Measurements from ENCODE around the gene SGPP1.
"Not testable (repeated sequence)": the region's sequence is repeated elsewhere in the genome, so short reads cannot be mapped to it uniquely, and the experiment has no call there.

SGPP1 gene

DNA sequence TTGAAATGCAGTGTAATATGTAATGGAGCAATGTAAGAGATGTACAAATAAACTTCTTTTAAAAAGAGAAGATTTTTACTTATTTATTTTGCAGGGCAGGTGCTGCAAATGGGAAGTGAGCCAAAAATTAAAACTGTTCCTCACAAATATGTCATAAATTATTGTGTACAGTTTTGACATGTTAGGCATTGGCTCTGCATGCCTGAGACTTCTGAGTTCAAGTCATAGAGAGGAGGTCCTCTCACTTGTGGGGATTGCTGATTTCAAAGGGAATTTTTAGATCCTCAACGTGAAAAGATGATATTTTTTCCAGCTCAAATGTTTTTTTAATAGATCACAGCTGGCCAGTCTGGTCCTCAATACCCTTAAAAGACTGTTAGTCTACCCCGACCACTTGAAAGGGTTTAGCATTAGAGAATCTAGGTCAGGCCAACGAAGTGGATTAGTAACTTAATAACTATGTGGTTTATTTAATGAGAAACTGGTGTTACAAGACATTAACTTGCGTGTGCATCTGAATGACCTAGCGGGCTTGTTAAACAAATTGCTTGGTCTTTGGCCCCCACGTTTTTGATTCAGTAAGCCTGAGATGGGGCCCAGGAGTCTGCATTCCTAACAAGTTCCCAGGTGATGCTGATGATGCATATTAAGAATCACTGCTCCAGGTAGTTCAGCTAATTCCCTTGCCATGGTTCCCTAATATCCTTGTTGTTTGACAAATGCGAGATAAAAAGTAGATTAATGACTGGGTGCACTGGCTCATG, 55.3 kb downstream of the SGPP1 start:
- DNase-seq: no peak

DNA sequence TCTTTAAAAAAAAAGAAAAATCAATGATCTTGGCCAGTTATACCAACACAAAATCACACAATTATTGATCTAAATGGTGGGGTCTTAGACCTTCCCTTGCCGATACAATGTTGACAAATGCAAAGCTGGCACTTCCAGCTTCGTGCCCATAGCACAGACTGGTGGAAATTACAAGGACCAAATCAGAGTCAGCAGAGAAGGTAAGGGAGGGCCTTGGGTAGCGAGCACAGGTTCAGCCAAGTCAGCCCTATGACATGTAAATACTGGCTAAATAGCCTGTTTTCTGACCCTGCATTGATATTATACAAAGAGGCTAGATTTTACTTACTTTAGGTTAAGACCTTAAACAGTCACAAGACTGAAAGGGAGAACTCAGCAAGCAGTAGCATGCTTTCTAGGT, 55.9 kb downstream of the SGPP1 start:
- no peak for DNase-seq

DNA sequence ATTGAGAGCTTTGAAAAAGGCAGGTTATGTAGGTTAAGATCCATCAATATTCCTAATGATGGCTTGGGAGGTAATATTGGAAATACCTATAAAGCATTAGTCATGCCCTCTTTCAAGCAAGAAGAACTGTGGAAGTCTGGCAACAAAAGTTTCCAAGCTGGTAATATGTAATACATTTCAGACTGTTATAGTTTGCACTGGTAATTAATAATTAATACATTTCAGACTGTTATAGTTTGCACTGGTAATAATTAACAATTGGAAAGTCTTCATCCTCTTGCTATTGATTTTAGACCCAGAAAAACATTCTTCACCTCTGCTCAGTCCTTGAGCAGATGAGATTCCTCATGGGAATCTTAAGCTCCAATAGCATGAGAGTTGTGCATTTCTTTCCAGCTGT, 57.2 kb downstream of the SGPP1 start:
- DNase-seq: no peak

DNA sequence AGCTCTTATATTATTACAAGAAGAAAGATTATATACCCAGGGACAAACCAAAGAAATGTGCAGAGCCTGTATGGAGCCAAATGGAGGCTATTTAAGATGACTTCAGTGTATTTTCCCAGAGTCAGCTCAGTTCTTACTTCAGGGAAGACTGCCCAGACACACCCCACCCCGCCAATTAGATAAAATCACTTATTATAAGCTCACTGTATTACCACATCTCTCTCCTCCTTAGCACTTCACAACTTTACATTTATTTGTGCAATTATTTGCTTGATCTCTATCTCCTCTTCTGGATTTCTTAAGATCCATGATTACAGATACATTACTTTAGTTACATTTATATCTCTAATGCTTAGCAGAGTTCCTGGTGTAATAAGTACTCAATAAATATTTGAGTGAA, 61.5 kb downstream of the SGPP1 start:
- DNase-seq: no peak

GRCh38 chr14:63663428-63664341, 64.2 kb downstream of the SGPP1 start:
- no peak for DNase-seq

- no peak for DNase-seq
Measured at GRCh38 chr14:63662776-63663175, 65.1 kb downstream of the SGPP1 start.

DNA sequence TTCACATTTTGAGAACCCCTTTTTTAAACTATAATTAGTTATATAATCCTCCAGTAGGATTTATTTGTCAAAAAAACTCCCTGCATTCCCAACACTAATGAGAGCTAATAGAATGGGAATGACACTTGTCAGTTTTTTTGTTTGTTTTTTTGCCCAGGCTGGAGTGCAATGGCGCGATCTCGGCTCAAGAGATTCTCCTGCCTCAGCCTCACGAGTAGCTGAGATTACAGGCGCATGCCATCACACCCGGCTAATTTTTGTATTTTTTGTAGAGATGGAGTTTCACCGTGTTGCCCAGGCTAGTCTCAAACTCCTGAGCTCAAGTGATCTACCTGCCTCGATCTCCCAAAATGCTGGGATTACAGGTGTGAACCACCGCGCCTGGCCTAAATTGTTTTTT, 66.0 kb downstream of the SGPP1 start:
- DNase-seq: not testable (repeated sequence)

DNA sequence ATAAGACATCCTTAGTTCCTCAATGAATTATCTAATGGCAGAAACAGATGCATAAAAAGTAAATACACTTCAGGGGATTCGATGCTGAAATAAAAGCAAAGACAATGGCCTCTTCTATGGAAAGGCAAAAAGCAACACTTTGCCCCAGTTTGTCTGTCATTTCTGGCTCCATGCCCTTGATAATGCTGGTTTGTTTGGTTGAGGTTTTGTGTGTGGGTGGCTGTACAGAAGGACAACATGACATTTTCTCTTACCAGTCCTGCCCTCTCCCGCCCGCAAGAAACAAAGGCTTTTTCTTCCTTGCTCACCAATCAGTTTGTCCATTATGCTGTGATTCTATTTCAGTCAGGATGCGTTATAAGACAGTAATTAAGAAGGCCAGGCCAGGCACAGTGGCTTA, 68.1 kb downstream of the SGPP1 start:
- DNase-seq: no peak

- no peak for DNase-seq
Measured at GRCh38 chr14:63656194-63656593, 71.7 kb downstream of the SGPP1 start.

DNA sequence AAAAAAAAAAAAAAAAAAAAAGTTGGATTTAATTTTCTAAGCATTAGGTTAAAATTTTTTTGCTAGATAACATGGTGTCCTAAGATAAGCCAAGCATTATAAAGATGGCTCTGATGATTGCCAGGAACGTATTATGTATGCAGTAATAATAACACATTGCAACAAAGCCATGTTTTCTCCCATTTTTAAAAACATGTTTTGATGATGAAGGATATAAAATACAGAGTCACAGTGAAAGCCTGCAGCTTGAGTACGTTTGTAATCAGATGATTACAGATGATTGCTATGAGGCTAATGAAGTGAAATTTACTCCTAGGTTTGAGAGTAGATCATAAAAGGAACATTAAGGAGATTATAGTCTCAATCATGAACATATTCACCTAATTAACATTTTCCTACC, 72.9 kb downstream of the SGPP1 start:
- DNase-seq: no peak

DNA sequence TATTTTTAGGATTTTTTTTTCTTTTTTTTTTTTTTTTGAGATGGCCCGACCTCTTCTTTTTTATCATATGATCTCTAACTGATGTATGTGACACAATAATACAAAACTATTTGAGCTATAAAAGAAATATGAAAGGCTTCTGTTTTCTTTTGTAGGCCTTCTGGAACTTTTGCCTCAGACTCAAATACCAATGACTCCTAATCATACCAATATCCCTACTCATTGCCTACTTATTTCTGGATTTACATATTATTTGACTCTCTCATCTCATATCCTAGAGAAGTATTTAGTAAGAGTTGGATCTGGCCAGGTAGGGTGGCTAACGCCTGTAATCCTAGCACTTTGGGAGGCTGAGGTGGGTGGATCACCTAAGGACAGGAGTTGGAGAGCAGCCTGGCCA, 73.5 kb downstream of the SGPP1 start:
- DNase-seq: no peak

GRCh38 chr14:63652406-63652805, 75.5 kb downstream of the SGPP1 start:
- DNase-seq: no peak

DNA sequence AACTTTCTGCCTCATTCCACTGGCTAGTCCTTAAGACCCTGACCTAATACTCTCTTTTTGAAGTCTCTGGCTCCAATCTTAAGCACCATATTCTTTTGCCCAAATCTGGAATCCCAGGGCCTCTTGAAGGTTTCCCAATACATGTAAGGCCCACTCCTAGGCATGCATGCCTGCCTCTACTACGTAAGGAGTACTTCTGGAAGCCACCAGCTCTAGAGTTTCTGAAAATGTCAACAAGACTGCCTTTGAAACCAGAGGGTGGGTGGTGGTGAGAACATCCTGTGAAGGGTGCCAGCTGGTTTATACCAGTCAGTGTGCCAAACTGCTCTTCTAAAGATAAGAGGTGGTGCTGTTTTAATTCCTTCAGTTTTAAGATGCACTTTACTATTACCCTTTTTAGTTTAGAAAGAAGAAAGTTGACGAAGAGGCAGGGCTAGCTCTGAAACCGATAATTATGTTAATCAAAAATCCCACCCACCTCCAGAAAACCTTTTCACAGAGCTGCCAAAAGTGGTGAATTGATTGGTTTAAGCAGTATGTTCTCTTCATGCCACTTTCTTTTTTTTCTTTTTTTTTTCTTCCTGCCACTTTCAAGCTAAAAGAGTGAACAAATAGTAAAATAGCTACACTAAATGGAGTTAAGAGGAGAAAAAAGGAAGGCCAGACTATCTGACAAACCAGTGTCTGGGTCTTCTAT, 77.5 kb downstream of the SGPP1 start:
- DNase-seq: no peak

GRCh38 chr14:63647696-63648410, 80.0 kb downstream of the SGPP1 start:
- no peak for DNase-seq

- no peak for DNase-seq
Measured at GRCh38 chr14:63644741-63645140, 83.1 kb downstream of the SGPP1 start.

DNA sequence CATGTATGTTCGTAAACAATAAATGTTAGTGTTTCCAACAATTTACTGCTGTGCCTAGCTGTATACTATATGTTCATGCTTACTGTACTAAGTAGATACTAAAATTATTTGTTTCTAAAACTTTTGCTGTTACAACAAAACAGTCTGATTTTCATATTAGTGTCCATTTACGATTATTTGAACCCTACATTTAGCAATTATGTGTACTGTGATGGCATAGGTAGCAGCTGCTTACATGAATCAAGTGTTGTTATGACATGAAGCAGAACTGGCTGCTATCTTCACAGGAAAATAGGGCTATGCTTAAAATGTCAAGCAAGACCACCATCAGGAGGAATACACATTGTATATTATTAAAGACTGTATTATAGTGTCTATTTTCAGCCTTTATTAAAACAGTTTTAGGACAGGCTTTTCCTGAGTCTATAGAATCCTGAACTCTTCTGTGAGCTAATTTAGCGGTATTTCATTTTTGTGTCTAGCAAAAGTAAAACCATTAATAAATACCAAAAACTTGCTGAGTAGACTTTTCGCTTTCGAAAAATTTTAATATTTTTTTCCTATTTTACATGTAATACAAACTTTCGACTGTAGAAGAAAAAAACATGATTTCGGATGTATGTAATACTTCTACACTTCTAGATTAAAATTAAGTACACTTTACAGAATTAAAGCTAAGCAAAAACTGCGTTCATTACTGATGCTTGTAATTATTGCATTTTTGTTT, 85.0 kb downstream of the SGPP1 start:
- no peak for DNase-seq

- peak; percentile 83 for DNase-seq
Measured at GRCh38 chr14:63642229-63642611, 85.6 kb downstream of the SGPP1 start.

DNA sequence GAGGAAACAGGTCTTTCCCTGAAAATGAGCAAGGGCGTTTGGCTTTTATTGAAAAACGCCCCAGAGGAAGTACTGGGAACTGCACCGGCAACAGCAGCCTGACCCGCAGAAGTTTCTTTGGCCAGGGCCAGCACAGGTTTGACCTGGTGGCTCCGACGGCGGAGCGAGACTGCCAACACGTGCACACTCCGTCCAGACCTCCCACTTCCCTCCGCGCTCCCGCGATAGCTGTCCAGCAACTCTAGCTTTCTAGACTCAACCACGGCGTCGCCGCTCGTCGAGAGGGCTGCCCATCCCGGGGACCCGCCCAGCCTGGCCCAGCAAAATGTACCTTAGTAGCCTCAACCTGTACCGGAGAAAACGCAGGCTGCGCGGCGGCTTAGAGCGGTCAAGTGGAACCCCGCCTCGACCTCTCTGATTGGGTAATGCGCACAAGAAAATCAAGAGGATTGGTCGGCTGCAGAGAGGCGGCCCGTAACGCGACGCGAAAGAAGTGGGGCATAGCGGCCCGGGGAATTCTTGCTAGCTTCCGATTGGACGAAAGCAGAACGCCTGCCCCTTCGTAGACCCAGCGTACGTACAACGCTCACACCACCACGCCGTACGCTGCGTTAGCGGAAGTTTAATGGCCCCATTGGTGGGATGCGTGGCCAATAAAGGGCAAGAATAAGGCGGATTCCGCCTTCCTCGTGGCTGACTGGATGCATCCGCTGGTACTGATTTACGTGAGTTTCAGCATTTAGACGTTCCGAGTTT, 86.2 kb downstream of the SGPP1 start, which contains the start of gene WDR89:
Gene WDR89 (minus strand): TSS at position 399 of the 756 bp plus-strand sequence. CDS start 41,929 bp downstream, outside the sequence.
- DNase-seq: peak; percentile 97

GRCh38 chr14:63638493-63638892, 89.4 kb downstream of the SGPP1 start:
- no peak for DNase-seq

DNA sequence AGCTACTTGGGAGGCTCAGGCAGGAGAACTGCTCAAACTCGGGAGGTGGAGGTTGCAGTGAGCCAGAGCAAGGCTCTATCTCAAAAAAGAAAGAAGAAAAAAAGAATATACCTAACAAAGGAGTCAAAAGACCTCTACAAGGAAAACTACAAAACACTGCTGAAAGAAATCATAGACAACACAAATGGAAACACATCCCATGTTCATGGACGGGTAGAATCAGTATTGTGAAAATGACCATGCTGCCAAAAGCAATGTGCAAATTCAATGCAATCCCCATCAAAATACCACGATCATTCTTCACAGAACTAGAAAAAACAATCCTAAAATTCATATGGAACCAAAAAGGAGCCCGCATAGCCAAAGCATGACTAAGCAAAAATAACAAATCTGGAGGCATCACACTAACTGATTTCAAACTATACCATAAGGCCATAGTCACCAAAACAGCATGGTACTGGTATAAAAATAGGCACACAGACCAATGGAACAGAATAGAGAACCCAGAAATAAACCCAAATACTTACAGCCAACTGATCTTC, 91.7 kb downstream of the SGPP1 start:
- not testable (repeated sequence) for DNase-seq

Data from KG1 (cell line).